GM18873 (cell line): ENCODE measurements around the gene SLC9A1.

ENCODE experiments used
- ATAC-seq: cut with Tn5 transposase; IDR thresholded peaks from one replicate; pipeline ENCODE4 v1.9.1; 2021; ENCODE audit warnings: mild to moderate bottlenecking, moderate library complexity, moderate number of reproducible peaks; ENCODE audit not compliant: unreplicated experiment, low FRiP score

The SLC9A1 gene

GRCh38 chr1:27084107-27084506 lies 70.8 kb downstream of the SLC9A1 start:
- no peak for ATAC-seq

- ATAC-seq, result no peak
Measured at GRCh38 chr1:27077968-27078367, 77.0 kb downstream of the SLC9A1 start.

GRCh38 chr1:27076803-27077202 lies 78.1 kb downstream of the SLC9A1 start:
- ATAC-seq, result no peak

- ATAC-seq, result no peak
Measured at GRCh38 chr1:27074175-27074780, 80.6 kb downstream of the SLC9A1 start.

- ATAC-seq, result no peak
Measured at GRCh38 chr1:27071049-27071416, 83.9 kb downstream of the SLC9A1 start.

- ATAC-seq, result no peak
Measured at GRCh38 chr1:27070390-27071048, 84.4 kb downstream of the SLC9A1 start.

GRCh38 chr1:27068922-27069321 lies 86.0 kb downstream of the SLC9A1 start:
- ATAC-seq, result no peak

GRCh38 chr1:27065999-27066630 lies 88.8 kb downstream of the SLC9A1 start:
- ATAC-seq, result no peak

- no peak for ATAC-seq
Measured at GRCh38 chr1:27060891-27061290, 94.0 kb downstream of the SLC9A1 start.

- ATAC-seq, result no peak
Measured at GRCh38 chr1:27058966-27059669, 95.8 kb downstream of the SLC9A1 start.

GRCh38 chr1:27057801-27058625 lies 96.9 kb downstream of the SLC9A1 start:
- ATAC-seq, result no peak

- no peak for ATAC-seq
Measured at GRCh38 chr1:27057389-27057788, 97.5 kb downstream of the SLC9A1 start.

GRCh38 chr1:27053977-27054753 lies 100.8 kb downstream of the SLC9A1 start:
- ATAC-seq, result no peak

GRCh38 chr1:27052527-27052926 lies 102.4 kb downstream of the SLC9A1 start:
- no peak for ATAC-seq

- ATAC-seq, result no peak
Measured at GRCh38 chr1:27049607-27050006, 105.3 kb downstream of the SLC9A1 start.

GRCh38 chr1:27049100-27049499 lies 105.8 kb downstream of the SLC9A1 start:
- ATAC-seq, result no peak
